ENCODE data around the gene CTRB1.
A peak's percentile ranks its signal among the peaks of the same experiment; 100 is the strongest.
"Not testable (repeated sequence)": the region's sequence is repeated elsewhere in the genome, so short reads cannot be mapped to it uniquely, and the experiment has no call there.

Gene CTRB1

DNA sequence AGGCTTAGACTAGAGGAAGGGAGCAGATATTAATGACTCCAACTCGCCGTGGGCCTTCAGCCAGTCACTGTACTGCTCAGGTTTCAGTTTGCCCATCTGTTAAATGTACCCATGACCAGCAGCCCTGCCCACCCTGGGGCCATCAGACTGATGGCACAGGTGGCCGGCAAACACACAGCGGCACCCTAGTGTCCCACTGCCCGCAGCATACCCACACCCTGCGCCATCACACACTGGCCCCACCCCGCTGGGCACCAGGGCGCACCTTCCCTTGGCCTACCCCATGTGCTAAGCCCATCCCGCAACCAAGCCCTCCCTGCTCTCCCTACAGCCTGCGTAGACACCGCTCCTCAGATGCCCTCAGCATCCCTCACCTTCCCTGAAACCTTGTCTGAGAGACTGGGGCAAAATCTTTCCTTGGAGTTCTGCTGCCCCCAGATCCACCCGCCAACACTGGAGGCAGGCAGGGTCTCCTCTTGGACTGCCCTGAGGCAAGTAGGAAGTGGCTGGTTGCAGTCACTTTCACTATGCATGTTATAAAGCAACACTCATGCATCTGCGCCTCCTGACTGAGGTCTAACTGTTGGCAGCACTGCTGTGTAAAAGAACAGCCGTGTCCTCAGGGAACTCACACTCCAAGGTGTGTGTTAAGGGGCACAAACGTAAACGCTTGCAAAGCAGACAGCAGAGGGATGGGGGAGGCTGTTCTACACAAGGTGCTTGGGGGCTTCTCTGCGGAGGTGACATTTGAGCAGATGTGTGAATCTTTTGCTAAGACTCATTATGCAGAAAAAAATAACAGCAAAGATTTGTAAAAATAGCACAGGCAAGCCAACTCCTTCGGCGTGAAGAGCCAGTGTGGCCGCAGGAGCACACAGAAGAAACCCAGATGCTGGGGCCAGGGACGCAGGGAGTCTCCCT, 39.4 kb downstream of the CTRB1 start:
- no peak for DNase-seq

GRCh38 chr16:75258807-75259141, 40.0 kb downstream of the CTRB1 start:
- no peak for DNase-seq

DNA sequence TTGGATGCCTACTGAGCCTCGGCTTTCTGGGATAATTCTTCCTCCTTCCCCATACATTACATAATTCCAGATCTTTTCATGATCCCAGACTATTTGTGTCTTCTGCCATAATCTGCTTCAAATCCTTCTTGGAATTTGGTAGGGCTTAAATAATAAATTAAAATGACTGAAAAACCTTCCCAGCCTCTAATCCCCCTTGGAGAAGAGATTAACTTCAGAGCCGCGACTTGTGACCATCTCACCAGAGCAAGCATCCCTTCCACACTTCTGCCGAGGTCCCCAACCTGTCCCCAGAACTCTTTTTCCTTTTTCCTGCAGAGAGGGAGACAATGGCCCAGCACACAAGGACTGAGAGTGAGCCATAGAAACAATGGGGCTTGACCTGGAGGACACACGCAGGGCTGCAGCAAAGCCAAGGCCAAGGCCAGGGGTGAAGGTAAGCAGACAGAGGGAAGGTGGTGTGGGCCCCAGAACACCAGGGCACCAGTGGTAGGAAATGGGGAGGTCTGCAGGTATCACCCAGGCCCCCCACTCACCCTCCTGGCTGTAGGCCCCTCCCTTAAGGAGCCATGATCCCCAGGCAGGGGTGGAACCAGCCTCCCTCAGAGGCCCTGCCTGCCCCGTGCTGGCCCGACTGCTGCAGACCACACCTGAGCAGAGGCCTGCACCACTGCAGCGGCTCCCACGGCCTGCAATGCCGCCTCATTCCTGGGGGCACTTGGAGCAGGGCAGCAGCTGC, 42.2 kb downstream of the CTRB1 start:
- DNase-seq = no peak

GRCh38 chr16:75261590-75262078, 42.8 kb downstream of the CTRB1 start:
- DNase-seq = no peak

GRCh38 chr16:75262104-75262799, 43.5 kb downstream of the CTRB1 start:
- DNase-seq = no peak

- DNase-seq = no peak
Measured at GRCh38 chr16:75262800-75263127, 44.0 kb downstream of the CTRB1 start.

GRCh38 chr16:75263291-75263962, 44.6 kb downstream of the CTRB1 start:
- DNase-seq = no peak

GRCh38 chr16:75263963-75264445, 45.2 kb downstream of the CTRB1 start:
- DNase-seq = no peak

DNA sequence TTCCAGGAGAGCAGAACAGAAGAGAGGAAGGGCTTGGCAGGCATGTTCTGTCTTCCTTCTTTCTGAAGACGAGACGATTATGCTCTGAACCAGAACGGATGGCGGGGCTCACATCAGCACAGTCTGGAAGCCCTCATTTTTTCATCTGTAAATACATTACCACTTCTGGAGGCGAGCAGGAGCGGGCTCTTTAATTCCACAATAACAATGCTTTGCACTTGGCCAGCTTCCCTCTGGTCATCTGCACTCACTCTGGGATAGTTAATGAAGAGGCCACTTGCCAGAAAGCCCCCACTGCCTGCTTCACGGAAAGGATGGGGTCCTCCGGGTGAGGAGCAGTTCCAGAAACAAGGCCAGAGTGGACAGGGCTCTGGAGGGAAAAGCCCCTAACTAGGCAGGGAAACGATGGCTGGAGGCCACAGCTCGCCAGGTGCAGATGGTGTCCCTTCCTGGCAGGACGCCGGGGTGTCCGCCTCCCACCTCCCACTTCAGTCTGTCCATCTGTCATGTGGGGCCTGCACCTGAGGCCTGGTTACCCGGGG, 45.7 kb downstream of the CTRB1 start:
- DNase-seq = peak; percentile 33

DNA sequence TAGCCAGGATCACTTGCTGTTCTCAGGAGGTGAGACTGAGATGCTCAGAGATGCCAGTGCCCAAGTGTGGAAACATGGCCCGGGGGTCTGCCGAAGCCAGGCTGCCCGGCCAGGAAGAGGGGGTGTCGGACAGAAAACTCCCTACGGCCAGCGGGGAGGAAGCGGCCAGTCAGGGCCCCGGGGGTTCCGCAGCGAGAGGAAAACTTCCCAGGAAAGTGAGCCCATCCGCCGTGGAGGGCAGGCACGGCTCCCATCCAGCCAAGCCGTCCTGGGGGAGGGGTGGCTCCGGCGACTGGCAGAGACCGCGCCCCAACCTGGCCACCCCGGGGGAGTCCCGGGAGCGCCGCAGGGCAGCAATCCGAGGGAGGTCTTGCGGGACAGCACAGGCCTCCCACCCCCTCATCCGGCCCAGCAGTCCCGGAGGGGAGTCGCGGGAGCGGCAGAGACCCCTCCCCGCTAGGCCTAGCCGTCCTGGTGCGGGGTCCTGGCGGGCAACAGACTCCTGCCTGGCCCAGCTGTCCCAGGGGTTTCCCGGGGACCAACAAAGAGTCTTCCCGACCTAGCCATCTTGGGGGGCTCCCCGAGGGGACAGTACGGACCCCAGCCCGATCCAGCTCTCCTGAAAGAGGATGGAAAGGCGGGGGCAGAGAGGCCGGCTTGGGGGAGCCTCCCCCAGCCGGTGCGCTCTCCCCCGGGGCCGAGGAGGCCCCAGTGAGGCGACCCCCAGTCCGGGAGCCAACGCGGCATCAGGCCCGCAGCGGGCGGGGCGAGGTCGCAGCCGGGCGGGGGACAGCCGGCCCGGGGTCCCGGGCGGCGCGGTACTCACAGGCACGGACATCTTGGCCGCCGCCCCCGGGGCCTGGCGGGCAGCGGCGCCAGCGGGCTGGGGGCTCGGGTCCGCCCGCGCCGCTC, 46.5 kb downstream of the CTRB1 start:
- DNase-seq = peak; percentile 11

DNA sequence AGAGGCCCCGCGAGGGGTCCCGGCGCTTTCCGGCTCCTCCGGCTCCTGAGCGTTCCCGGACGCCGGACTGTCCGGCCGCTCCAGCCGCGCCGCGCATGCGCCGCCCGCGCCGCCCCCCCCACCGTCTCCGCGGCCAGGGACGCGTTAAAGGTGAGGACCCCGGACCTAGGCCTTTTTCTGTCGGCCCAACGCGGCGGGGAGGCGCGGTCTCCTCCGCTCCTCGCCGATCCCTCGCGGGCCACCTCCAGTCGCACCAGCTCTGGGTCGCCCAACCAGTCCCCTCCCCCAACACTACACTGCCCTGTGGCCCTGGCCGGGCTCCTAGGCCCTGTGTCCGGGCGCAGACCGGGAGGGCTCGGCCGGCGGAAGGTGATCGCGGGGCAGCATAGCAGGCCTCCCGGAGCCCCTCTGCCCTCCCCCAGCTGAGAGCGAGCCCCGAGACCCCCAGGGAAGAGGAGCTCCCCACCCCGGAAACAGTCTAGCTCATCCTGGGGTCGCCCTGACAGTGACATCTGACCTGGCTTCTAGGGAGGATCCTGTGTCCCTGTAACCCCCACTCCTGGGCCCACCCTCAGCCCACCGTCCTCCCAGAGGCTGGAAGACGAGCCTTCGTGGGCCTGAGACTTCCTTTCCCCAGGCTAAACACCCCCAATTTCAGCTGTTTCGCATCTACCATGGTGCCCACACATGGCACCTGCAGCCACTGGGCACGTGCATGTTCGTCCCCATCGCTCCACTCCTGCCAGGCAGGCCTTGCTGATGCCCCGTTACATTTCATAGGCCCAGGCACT, 47.3 kb downstream of the CTRB1 start:
- peak; percentile 66 for DNase-seq

- DNase-seq = no peak
Measured at GRCh38 chr16:75266738-75267630, 48.2 kb downstream of the CTRB1 start.

DNA sequence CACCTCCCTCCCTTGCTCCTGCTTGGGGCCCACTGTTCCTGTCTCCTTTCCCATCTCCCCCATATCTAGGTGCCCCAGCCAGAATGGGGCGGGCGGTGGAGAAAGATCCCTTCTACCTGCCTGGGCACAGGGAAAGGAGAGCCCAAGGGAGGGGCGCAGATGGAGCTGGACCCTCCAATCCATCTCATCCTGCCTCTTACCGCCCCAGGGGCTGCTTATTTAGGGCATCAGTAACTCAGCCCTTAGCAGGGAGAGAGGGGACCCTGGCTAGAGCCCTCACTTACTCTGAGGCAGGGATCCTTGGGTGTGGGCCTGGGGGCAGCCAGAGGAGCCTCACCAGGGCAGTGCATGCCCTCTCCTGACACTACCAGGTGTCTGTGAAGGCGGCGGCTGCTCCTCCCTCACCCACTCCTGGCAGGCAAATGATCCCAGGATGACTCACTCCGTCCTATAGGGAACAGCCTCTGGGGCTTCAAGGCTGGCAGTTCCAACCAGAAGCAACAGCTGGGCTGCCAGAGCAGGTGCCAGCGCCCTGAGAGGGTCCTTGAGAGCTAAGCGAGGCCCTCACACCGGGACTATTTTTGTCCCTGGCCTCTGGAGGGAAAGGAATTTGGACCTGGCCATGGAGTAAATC, 49.0 kb downstream of the CTRB1 start:
- peak; percentile 12 for DNase-seq

GRCh38 chr16:75269358-75269757, 50.6 kb downstream of the CTRB1 start:
- DNase-seq = not testable (repeated sequence)

DNA sequence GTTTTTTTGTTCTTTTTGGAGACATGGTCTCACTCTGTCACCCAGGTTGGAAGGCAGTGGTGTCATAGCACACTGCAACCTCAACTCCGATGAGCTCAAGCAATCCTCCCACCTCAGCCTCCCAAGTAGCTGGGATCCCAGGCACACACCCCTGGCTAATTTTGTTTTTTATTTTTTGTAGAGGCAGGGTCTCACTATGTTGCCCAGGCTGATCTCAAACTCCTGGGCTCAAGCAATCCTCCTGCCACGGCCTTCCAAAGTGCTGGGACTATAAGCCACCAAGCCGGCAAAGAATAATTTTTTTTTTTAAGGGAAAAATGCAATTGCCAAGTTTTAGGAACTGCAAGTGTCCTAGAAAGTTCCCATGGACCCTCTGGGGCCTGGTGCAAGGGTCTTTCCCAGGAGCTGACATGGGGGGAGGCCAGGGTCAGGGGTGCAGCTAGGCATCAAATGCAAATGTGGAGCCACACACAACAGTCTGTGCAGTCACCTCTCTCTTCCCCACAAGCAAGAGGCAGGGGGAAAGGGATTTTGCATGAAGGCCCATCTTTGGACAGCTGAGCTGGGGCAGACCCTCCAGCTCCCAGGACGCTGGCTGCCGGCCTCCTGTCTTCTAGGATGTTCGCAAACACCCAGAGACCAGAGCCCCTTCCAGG, 52.8 kb downstream of the CTRB1 start:
- DNase-seq = no peak

GRCh38 chr16:75272097-75272551, 53.3 kb downstream of the CTRB1 start:
- DNase-seq = no peak

DNA sequence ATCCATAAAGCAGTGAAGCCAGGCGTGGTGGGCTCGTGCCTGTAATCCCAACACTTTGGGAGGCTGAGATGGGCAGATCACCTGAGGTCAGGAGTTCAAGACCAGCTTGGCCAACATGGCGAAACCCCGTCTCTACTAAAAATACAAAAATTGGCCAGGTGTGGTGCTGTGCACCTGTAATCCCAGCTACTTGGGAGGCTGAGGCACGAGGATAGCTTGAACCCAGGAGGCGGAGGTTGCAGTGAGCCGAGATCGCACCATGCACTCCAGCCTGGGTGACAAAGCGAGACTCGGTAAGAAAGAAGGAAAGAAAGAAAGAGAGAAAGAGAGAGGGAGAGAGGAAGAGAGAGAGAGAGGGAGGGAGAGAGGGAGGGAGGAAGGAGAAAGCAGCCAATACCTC, 53.8 kb downstream of the CTRB1 start:
- not testable (repeated sequence) for DNase-seq
